Mesenchymal stem cell (in vitro differentiated cells and primary cell): ENCODE data around the gene STRADA.

ENCODE experiments used
- DNase-seq: peaks from one replicate; pipeline ENCODE4 v3.0.0-alpha.2; 2013
- H2AFZ ChIP-seq: one replicate; pipeline ENCODE4 v1.6.1; 2013; ENCODE audit warnings: low read depth, mild to moderate bottlenecking, control low read depth, inconsistent platforms, low read length, moderate library complexity
- H2AK5ac ChIP-seq: 2 replicates; pipeline ENCODE4 v1.6.1; 2013; ENCODE audit warnings: low read length, moderate library complexity, mild to moderate bottlenecking, inconsistent platforms; ENCODE audit not compliant: severe bottlenecking
- H2BK120ac ChIP-seq: one replicate; pipeline ENCODE4 v1.6.1; 2013; ENCODE audit warnings: low read depth, mild to moderate bottlenecking, inconsistent platforms, low read length, moderate library complexity
- H2BK12ac ChIP-seq, 2 experiments: one replicate each; pipeline ENCODE4 v1.6.1; 2013; ENCODE audit warnings: inconsistent platforms in 2 of 2, low read length in 2 of 2, mild to moderate bottlenecking in 2 of 2, moderate library complexity in 2 of 2, control low read depth in 1 of 2
- H2BK15ac ChIP-seq: one replicate; pipeline ENCODE4 v1.6.1; 2013; ENCODE audit warnings: mild to moderate bottlenecking, low read depth, inconsistent platforms; ENCODE audit not compliant: poor library complexity, severe bottlenecking
- H2BK5ac ChIP-seq: 2 replicates; pipeline ENCODE4 v1.6.1; 2013; ENCODE audit warnings: low read depth, mild to moderate bottlenecking, low read length, control low read depth, inconsistent platforms; ENCODE audit not compliant: poor library complexity, severe bottlenecking
- H3K14ac ChIP-seq, 2 experiments: one replicate each; pipeline ENCODE4 v1.6.1; 2013; ENCODE audit warnings: inconsistent platforms in 2 of 2, low read length in 2 of 2, control low read depth in 1 of 2, mild to moderate bottlenecking in 1 of 2, moderate library complexity in 1 of 2
- H3K18ac ChIP-seq, 2 experiments: one replicate each; pipeline ENCODE4 v1.6.1; 2013; ENCODE audit warnings: inconsistent platforms in 2 of 2, low read length in 2 of 2, control low read depth in 1 of 2, low read depth in 1 of 2, mild to moderate bottlenecking in 1 of 2
- H3K23ac ChIP-seq, 2 experiments: one replicate each; pipeline ENCODE4 v1.6.1; 2013; ENCODE audit warnings: inconsistent platforms in 2 of 2, low read length in 2 of 2, mild to moderate bottlenecking in 2 of 2, moderate library complexity in 2 of 2, control low read depth in 1 of 2
- H3K27ac ChIP-seq: 2 replicates; pipeline ENCODE4 v1.5.1; 2013; ENCODE audit warnings: mild to moderate bottlenecking, moderate library complexity, low read length, control low read depth, inconsistent platforms; ENCODE audit not compliant: poor library complexity, severe bottlenecking
- H3K27me3 ChIP-seq, 2 experiments: 2 replicates each; pipeline versions ENCODE4 v1.6.1 to v1.7.0; 2013; ENCODE audit warnings: low read length in 2 of 2, mild to moderate bottlenecking in 2 of 2, moderate library complexity in 2 of 2, control low read depth in 1 of 2, inconsistent platforms in 1 of 2; ENCODE audit not compliant: control insufficient read depth in 1 of 2, insufficient read depth in 1 of 2
- H3K36me3 ChIP-seq, 2 experiments: 2 replicates each; pipeline versions ENCODE4 v1.6.1 to v1.7.0; 2013; ENCODE audit warnings: low read length in 2 of 2, control low read depth in 1 of 2, inconsistent platforms in 1 of 2, low read depth in 1 of 2, mild to moderate bottlenecking in 1 of 2; ENCODE audit not compliant: insufficient read depth in 2 of 2, control insufficient read depth in 1 of 2
- H3K4ac ChIP-seq, 2 experiments: one replicate each; pipeline ENCODE4 v1.6.1; 2013; ENCODE audit warnings: inconsistent platforms in 2 of 2, low read length in 2 of 2, mild to moderate bottlenecking in 2 of 2, moderate library complexity in 2 of 2, control low read depth in 1 of 2, low read depth in 1 of 2
- H3K4me1 ChIP-seq: 2 replicates; pipeline ENCODE4 v1.6.1; 2013; ENCODE audit warnings: low read depth, low read length, control low read depth; ENCODE audit not compliant: control insufficient read depth, insufficient read depth
- H3K4me2 ChIP-seq: 2 replicates; pipeline ENCODE4 v1.6.1; 2013; ENCODE audit warnings: low read length, mild to moderate bottlenecking, inconsistent platforms; ENCODE audit not compliant: poor library complexity, severe bottlenecking
- H3K4me3 ChIP-seq, 2 experiments: 2 replicates each; pipeline versions ENCODE4 v1.5.1 to v1.7.0; 2013; ENCODE audit warnings: low read length in 2 of 2, mild to moderate bottlenecking in 2 of 2, control low read depth in 1 of 2, low read depth in 1 of 2; ENCODE audit not compliant: insufficient read depth in 1 of 2
- H3K79me1 ChIP-seq: replicated peaks from 2 replicates; pipeline ENCODE4 v1.6.1; 2013; ENCODE audit warnings: mild to moderate bottlenecking, control low read depth, low read length, inconsistent platforms; ENCODE audit not compliant: poor library complexity, severe bottlenecking
- H3K9ac ChIP-seq: 2 replicates; pipeline ENCODE4 v1.7.0; 2013; ENCODE audit warnings: mild to moderate bottlenecking, low read length, moderate library complexity
- H3K9me3 ChIP-seq: 2 replicates; pipeline ENCODE4 v1.7.0; 2013; ENCODE audit warnings: mild to moderate bottlenecking, low read length; ENCODE audit not compliant: control insufficient read depth
- H4K8ac ChIP-seq: one replicate; pipeline ENCODE4 v1.6.1; 2013; ENCODE audit warnings: inconsistent platforms, mild to moderate bottlenecking, low read length, moderate library complexity
- H4K91ac ChIP-seq: one replicate; pipeline ENCODE4 v1.6.1; 2013; ENCODE audit warnings: mild to moderate bottlenecking, low read length, inconsistent platforms
- WGBS: methylation state at CpG from one replicate; pipeline ENCODE4 v1.1.7; 2013; ENCODE audit warnings: mixed read lengths; 5-methylcytosine and 5-hydroxymethylcytosine counted together

The STRADA gene

DNA sequence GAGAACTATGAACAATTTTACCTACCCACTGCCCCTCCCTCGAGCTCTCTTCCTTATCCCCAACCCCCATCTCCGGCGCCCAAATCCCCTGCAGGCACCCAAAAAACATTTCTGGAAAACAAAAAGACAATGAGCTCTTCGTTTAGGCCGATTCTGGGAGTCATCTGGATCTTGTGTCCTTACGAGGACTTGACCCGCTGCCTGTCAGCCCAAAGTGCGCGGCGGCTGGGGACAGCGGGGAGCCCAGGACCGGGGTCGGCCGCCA, 524 bp downstream of the STRADA start:
- H3K23ac ChIP-seq = peak overlapping the region in 1 of 2 experiments; percentile 89
- peak overlapping the region; percentile 19 to 46 for H3K4ac ChIP-seq
- no peaks in the 10 kb centered on the region for H3K9me3 ChIP-seq
- no peak overlapping the region for H2BK12ac ChIP-seq
- peak overlapping the region; percentile 84 for H4K8ac ChIP-seq
- peaks cover 5% of the 10 kb centered on the region for H3K4me1 ChIP-seq
- peak overlapping the region; percentile 60 for H3K4me2 ChIP-seq
- no peak for DNase-seq
- 1% methylated on average over 14 of the region's 14 CpGs for WGBS
- no peak overlapping the region for H2AK5ac ChIP-seq
- H3K14ac ChIP-seq = peak overlapping the region in 1 of 2 experiments; percentile 37
- H3K9ac ChIP-seq = peak overlapping the region; percentile 96
- H2AFZ ChIP-seq = peak overlapping the region; percentile 97
- H3K79me1 ChIP-seq = peaks cover 6% of the 10 kb centered on the region
- no peak overlapping the region for H4K91ac ChIP-seq
- H2BK15ac ChIP-seq = peak overlapping the region; percentile 100
- H3K4me3 ChIP-seq = peak overlapping the region; percentile 90
- peaks cover 0 to 19% of the 10 kb centered on the region in 2 experiments for H3K36me3 ChIP-seq
- peak overlapping the region; percentile 88 for H3K27ac ChIP-seq
- H2BK5ac ChIP-seq = peak overlapping the region; percentile 84
- peak overlapping the region; percentile 79 for H2BK120ac ChIP-seq
- no peaks in the 10 kb centered on the region for H3K27me3 ChIP-seq
- H3K18ac ChIP-seq = peak overlapping the region; percentile 89 to 96

GRCh38 chr17:63740464-63741142, 996 bp downstream of the STRADA start:
- H4K91ac ChIP-seq = no peak overlapping the region
- no peak overlapping the region for H3K23ac ChIP-seq
- H4K8ac ChIP-seq = no peak overlapping the region
- peaks cover 5% of the 10 kb centered on the region for H3K4me1 ChIP-seq
- peaks cover 9% of the 10 kb centered on the region for H3K79me1 ChIP-seq
- H2AFZ ChIP-seq = peak overlapping the region; percentile 97
- H2AK5ac ChIP-seq = no peak overlapping the region
- DNase-seq = no peak
- H3K36me3 ChIP-seq = peaks cover 0 to 15% of the 10 kb centered on the region in 2 experiments
- H3K9me3 ChIP-seq = no peaks in the 10 kb centered on the region
- WGBS = 63% methylated on average over 1 of the region's 12 CpGs
- H3K4me3 ChIP-seq = peak overlapping the region; percentile 90
- H3K4me2 ChIP-seq = peak overlapping the region; percentile 60
- H2BK15ac ChIP-seq = no peak overlapping the region
- H3K18ac ChIP-seq = no peak overlapping the region
- no peak overlapping the region for H2BK5ac ChIP-seq
- H2BK120ac ChIP-seq = no peak overlapping the region
- H3K27me3 ChIP-seq = no peaks in the 10 kb centered on the region
- H3K4ac ChIP-seq = no peak overlapping the region
- H3K27ac ChIP-seq = peak overlapping the region; percentile 88
- no peak overlapping the region for H2BK12ac ChIP-seq
- H3K9ac ChIP-seq = peak overlapping the region; percentile 96
- H3K14ac ChIP-seq = no peak overlapping the region

GRCh38 chr17:63735691-63736090, 5.9 kb downstream of the STRADA start:
- Histone ChIP-seq H3K4me3 (no peak overlapping the region), H3K14ac (no peak overlapping the region), H2BK5ac (no peak overlapping the region), H4K8ac (no peak overlapping the region), H3K23ac (no peak overlapping the region), H3K4me2 (no peak overlapping the region), H2BK12ac (no peak overlapping the region), H3K4me1 (peaks cover 5% of the 10 kb centered on the region), H2AK5ac (no peak overlapping the region), H2AFZ (no peak overlapping the region), H3K27me3 (no peaks in the 10 kb centered on the region), H3K4ac (no peak overlapping the region), H3K79me1 (peaks cover 21% of the 10 kb centered on the region), H3K18ac (no peak overlapping the region), H2BK15ac (no peak overlapping the region), H4K91ac (no peak overlapping the region), H2BK120ac (no peak overlapping the region), H3K9me3 (no peaks in the 10 kb centered on the region), H3K36me3 (peaks cover 5 to 11% of the 10 kb centered on the region in 2 experiments), H3K9ac (no peak overlapping the region), H3K27ac (no peak overlapping the region)
- no peak for DNase-seq
- WGBS = 94% methylated on average over 8 of the region's 8 CpGs

DNA sequence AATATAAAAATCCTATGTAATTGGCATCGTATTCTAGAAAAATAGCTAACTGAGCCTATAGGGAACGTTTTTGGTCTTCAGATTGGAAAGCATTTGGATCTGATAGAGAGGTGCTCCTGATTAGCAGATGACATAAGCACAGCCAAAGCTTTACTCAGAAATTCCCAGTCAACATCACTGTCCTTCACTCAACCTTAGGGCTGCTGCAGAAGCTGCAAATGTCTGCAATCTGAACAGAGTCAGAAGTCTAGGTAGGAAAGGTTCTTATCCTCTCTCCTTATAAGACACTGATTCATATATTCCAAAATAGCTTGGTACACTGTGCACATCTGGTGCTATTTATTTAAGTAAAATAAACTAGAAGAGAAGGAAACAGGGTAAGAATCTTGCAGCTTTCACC, 19.2 kb downstream of the STRADA start:
- no peak overlapping the region for H3K18ac ChIP-seq
- peaks cover 11% of the 10 kb centered on the region for H3K79me1 ChIP-seq
- no peak overlapping the region for H3K23ac ChIP-seq
- H3K9ac ChIP-seq = no peak overlapping the region
- H3K27me3 ChIP-seq = no peaks in the 10 kb centered on the region
- H2BK5ac ChIP-seq = no peak overlapping the region
- H3K14ac ChIP-seq = no peak overlapping the region
- H3K27ac ChIP-seq = no peak overlapping the region
- H2BK120ac ChIP-seq = no peak overlapping the region
- no peak overlapping the region for H3K4ac ChIP-seq
- H2BK12ac ChIP-seq = no peak overlapping the region
- H4K8ac ChIP-seq = no peak overlapping the region
- H2AFZ ChIP-seq = no peak overlapping the region
- no peak for DNase-seq
- no peak overlapping the region for H2BK15ac ChIP-seq
- no peak overlapping the region for H4K91ac ChIP-seq
- no CpG with 5 or more reads among the region's 2 CpGs for WGBS
- no peak overlapping the region for H3K4me2 ChIP-seq
- H3K36me3 ChIP-seq = peaks cover 6 to 56% of the 10 kb centered on the region in 2 experiments
- no peak overlapping the region for H3K4me3 ChIP-seq
- no peaks in the 10 kb centered on the region for H3K9me3 ChIP-seq
- no peak overlapping the region for H2AK5ac ChIP-seq
- no peaks in the 10 kb centered on the region for H3K4me1 ChIP-seq
